Brain pericyte (primary cell): ENCODE results near the gene HTD2.

Experiments used
- DNase-seq: peaks from one replicate; pipeline ENCODE4 v3.0.0-alpha.2; 2012; ENCODE audit warnings: low read depth, low spot score

Gene HTD2

GRCh38 chr3:58357402-58357801, 51.1 kb downstream of the HTD2 start:
- DNase-seq = no peak

DNA sequence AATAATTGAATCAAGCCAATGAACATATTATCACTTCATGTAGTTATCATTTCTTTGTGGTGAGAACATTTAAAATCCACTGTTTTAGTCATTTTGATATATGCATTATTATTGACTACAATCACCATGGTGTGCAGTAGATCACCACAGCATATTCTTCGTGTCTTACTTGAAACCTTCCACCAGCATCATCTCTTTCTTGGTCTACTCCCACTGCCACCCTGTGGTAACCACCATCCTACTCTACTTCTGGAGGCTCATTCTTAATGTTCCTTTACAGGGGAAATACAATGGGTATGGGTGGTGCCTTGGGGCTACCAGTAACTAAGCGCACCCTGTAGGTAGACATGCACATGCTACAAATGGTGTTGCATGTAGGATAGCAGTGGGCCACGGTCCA, 51.8 kb downstream of the HTD2 start:
- no peak for DNase-seq

- DNase-seq = no peak
Measured at GRCh38 chr3:58358808-58359207, 52.5 kb downstream of the HTD2 start.

DNA sequence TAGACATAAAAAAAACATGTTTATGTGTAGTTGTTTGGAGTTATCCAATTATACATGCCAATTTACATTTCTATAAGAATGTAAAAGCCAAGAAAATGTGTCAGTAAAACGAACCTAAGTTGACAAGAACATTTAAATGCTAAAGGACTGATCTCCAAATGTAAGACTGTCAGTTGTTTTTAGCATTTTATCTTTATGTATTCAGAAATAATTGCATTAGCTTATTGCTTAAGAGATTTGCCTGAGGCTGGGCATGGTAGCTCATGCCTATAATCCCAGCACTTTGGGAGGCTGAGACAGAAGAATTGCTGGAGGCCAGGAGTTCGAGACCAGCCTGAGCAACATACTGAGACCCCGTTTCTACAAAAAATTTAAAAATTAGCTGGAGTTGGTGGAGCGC, 53.3 kb downstream of the HTD2 start:
- no peak for DNase-seq

DNA sequence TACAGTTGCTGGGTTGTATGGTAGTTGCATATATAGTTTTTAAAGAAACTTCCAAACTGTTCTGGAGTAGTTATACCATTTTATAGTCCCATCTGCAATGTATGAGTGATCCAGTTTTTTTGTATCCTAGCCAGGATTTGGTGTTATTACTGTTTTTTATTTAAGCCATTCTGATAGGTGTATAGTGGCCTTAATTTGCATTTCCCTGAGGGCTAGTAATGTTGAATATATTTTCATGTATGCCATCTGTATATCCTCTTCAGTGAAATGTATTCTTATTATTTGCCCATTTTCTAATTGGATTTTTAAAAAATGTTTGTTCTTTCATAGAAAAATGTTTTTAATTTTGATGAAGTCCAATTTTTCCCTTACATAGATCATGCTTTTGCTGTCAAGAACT, 55.5 kb downstream of the HTD2 start:
- no peak for DNase-seq

DNA sequence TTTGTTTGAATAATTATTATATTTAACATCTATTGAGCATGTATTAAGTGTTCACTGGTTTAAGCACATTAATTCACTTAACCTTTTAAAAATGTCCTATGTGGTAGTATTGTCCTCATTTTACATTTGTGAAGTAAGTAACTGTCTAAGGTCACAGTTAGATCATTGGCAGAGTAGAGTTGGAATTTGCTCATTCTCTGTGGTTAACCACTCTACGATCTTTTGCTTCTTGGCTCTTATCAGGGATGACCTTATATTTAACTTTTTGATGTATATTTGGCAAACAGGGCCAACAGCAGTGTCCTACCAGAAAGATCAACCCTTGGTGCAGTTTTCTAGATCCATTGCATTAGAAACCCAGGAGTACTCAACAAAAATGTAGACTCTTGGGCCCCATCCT, 60.4 kb downstream of the HTD2 start:
- DNase-seq = no peak

- DNase-seq = no peak
Measured at GRCh38 chr3:58369038-58369437, 62.7 kb downstream of the HTD2 start.
